HG03378 (cell line): Measurements from ENCODE around the gene LMTK2.
A peak's percentile ranks its signal among the peaks of the same experiment; 100 is the strongest.

Source experiments
- ATAC-seq: cut with Tn5 transposase; IDR thresholded peaks from one replicate; pipeline ENCODE4 v1.9.1; 2021; ENCODE audit warnings: mild to moderate bottlenecking, moderate library complexity; ENCODE audit not compliant: unreplicated experiment

Gene LMTK2

GRCh38 chr7:98135984-98136383 lies 29.3 kb downstream of the LMTK2 start:
- no peak for ATAC-seq

DNA sequence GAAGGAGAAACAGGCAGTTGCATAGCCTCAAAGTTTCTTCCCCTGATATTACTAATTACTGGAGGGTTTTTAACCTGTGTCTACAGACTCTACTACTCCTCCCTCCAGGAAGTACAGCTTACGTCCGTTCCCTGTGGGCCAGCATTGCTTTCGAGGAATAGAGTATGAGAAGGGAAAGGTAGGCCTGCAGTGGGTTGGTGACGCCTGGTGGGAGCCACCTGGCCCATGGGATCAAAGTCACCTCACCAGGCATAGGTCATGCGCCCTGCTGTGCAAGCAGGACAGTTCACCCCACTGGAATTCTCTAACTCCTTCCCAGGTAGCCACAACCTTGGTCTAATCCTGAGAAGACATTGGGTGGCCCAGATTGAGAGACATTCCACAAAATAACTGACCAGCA lies 29.8 kb downstream of the LMTK2 start:
- no peak for ATAC-seq

DNA sequence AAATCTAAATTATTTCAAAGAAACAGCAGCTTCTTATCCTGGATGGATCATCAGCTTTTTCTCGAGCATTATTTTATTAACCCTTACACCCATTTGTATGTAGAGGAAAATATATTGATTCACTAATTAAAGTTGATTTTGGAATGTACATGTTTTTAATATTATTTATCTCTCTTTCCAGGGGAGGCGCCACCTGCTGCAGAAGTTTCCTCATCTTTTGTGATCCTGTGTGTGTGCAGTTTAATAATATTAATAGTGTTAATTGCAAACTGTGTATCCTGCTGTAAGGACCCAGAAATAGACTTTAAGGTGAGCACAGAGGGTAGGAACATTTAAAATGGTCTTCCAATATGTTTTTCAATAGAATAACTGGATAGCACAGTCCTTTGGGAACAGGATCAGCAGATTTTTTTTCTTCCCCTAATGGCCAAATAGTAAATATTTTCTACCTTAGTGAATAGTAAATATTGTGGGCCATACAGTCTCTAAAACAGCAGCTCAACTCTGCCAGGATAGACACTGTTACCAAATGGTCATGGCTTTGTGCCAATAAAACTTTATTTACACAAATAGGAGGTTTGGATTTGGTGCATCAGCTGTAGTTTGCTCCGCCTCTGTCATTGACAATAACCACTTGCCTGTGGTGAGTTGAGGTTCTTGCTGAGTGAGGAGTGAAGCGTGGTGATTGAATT lies 30.6 kb downstream of the LMTK2 start:
- ATAC-seq: no peak

GRCh38 chr7:98137826-98138151 lies 31.1 kb downstream of the LMTK2 start:
- peak; percentile 85 for ATAC-seq

GRCh38 chr7:98138672-98139071 lies 32.0 kb downstream of the LMTK2 start:
- no peak for ATAC-seq

DNA sequence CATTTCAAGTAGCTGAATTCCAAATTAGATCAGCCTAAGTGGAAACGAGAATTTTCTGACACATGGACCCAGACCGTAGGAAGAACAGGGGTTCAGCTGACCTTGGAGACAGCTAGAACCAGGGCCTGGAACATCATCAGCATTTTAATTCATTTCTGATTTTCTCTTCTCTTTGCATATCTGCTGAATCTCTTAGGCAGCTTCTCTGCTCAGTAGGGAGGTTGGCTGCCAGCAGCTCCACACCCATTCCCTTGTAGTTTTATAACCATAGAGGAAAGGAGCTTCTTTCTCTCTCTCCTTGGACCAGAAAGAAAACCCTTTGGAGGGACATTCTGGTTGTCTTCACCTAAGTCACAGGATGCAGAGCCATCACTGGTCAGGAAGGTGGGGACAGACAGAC lies 36.0 kb downstream of the LMTK2 start:
- ATAC-seq: no peak

DNA sequence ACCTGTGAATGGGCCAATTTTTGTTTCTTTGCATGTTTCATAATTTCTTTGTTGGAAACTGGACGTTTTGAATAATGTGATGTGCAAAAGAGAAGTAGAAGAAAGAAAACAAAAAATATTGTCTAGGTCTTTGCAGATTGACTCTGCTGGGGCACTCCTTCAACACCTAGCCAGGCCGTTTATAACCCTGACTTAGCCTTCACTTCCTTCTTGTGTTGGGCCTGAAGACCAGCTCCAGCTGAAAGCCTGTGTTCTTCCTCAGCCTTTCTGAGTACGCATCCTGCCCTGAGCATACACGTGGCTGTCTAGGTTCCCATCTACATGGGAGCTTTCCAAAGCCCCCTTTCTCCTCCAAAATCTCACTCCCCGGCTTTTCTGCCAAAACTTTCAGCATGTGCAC lies 41.9 kb downstream of the LMTK2 start:
- no peak for ATAC-seq

DNA sequence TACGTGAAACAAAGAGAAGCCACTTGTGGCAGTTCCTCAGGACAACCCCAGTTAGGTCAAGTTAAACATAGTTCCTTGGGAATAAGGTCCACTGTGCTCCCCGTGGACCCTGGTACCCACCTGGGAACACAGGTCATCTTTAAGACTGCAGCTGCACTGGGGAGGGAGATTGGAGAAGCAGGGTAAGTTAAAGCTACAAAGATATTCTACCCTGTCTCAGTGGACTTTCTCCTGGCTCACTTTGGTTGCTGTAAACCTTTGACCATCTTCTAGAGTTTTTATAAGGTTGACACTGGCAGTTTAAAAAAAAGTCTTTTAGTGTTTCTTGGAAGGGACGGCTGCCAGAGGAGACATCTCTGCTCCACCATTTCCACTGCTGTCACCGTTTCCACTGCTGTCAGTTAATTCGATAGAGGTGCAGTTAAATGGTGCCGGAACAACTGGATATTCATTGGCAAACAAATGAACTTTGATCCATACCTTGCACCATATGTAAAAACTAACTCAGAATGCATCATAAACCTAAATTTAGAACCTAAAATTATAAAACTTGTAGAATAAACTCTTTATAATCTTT lies 42.5 kb downstream of the LMTK2 start:
- no peak for ATAC-seq

DNA sequence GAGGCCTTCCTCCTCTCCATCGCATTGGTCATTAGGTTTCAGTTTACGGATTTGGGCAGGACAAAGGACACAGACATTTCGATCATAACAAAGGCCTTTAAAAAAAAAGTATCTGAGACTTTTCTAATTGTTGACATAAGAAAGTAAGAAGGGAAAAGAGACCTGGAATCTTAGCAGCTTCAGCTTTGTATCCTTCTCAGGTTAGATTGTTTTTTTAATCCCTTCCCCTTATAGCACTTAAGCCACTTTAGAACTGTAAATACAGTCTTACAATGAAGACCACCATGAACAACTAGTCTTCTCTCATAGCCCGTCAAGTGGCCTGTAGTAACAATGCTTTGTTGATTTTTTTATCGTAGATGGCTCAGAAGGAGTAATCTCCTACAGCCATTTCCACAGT lies 45.2 kb downstream of the LMTK2 start:
- ATAC-seq: no peak

DNA sequence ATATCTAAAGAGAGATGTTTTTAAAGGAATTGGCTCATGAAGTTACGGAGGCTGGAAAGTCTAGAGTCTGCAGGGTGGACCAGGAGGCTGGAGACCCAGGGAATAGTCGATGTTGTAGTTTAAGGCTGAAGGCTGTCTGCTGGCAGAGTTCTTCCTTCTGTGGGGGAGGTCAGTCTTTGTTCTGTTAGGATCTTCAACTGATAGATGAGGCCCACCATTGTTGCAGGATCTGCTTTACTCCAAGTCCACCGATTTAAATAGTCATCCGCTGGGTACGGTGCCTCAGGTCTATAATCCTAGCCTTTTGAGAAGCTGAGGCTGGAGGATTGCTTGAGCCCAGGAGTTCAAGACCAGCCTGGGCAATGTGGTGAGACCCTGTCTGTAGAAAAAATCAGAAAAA lies 50.0 kb downstream of the LMTK2 start:
- ATAC-seq: no peak

- no peak for ATAC-seq
Measured at GRCh38 chr7:98157761-98158160, 51.1 kb downstream of the LMTK2 start.

DNA sequence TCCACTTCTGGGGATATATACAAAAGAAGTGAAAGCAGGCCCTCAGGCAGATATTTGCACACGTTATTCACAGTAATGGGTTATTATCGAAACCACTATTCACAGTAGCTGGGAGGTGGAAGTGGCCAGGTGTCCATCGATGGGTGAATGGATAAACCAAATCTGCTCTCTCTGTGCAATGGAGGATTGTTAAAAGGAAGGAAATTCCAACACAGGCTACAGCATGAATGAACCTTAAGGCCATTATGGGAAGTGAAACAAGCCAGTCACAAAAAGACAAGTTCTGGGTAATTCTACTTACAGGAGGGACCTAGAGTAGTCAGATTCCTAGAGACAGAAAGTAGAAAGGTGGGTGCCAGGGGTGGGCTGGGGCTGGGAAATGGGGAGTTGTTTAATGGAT lies 56.1 kb downstream of the LMTK2 start:
- ATAC-seq: no peak

DNA sequence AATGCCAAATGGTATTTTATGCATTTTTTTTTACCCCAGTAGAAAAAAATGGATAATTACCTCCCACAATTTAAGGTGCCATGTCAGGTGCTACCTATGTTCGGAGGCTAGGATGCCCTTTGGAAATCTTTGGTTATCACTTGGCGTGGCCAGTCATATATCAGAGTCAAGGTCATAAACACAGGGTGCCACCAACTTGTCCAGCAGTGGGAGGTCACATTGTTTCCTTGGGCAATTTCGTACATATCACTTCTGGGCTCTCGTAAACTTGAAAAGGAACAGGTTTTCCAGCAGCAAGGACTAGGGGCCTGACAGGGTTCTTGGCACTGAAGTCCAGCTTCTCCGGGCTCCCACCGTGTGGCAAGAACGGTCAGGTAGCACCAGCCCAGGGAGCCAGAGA lies 56.6 kb downstream of the LMTK2 start:
- ATAC-seq: no peak

DNA sequence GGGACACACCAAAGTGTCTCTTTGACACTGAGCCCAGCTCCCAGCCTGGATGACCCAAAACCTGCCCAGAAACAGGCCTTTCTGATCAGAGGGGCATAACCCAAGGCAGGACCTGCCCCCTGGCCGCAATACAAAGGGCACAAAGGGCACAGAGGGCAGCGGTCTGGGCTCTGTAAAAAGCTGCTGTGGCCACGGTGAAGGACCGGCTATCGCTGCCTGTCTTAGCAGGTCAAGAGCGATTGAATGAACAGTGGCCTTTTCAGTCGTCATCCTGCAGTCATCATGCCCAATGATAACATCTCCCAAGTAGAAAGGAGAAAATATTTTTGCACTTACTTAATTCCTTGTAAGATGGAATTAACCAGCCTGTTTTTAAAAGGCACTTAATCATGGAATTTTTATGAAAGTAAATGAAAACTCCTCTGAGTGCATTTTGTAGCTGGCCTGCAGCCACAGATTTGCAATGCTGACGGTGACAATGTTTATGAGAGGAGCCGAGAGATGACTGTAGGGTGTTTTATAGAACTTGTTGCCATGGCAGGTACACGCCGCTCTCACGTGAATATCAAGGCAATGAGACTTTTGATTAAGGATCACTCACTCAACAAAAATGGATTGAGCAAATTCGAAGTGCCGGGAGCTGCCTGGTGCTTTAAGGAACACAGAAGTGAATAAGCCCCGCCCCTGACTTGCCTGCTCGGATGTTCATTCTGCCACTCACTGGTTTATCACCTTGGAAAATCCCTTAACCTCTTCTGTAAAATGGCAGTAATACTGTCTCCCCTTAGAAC lies 57.2 kb downstream of the LMTK2 start:
- no peak for ATAC-seq

- ATAC-seq: peak; percentile 55
Measured at GRCh38 chr7:98165827-98166667, 59.4 kb downstream of the LMTK2 start.

GRCh38 chr7:98166668-98166970 lies 60.0 kb downstream of the LMTK2 start:
- no peak for ATAC-seq

DNA sequence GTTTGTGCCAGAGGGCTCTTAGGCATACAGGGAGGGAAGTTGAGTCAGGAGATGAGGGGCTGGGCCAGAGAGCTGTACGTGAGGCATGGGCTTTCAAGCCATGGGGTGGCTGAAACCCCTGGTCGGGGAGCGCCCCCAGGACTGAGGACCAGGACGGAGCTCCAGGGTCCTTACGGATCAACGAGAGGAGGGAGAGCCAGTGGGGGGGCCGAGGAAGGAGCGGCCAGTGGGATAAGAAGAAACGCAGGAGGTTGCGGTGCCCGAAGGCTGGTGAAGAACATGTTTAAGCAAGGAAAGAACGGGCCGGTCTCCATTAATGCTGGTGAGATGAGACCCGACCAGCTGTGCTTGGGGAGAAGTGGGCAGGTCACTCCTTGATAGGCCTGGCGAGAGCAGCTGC lies 61.0 kb downstream of the LMTK2 start:
- ATAC-seq: no peak

DNA sequence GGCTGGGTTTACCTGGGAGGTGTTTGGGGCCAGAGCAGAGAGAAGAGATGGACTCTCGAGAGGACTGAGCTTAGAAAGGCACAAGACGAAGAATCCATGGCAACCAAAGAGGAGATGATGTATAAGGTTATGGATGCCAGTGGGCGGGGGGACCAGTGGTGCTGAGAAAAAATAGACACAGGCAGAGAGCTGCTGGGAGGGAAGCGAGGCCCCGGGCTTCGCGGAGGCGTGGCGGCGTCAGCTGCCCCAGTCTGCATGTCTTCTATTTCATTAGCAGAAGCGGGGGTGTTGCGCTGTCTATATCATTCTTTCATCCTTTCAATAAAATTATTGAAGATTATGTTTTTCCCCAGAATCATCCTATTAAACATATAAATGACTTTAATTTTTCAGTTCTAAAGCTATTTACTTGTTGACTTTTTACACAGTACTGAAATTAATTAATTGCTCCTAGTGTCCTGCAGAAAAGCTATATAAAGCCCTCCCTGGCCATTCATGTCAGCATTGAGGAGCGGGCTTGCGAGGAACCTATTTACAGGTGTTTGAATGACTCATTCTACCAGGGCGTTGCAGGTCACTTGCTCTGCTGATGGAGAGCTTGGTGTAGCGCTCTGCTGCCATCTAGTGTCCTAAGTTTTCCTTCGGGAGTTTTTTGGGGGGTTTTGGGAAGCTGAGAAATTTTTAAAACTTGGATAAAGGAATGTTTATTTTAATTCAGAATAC lies 61.7 kb downstream of the LMTK2 start:
- ATAC-seq: no peak

DNA sequence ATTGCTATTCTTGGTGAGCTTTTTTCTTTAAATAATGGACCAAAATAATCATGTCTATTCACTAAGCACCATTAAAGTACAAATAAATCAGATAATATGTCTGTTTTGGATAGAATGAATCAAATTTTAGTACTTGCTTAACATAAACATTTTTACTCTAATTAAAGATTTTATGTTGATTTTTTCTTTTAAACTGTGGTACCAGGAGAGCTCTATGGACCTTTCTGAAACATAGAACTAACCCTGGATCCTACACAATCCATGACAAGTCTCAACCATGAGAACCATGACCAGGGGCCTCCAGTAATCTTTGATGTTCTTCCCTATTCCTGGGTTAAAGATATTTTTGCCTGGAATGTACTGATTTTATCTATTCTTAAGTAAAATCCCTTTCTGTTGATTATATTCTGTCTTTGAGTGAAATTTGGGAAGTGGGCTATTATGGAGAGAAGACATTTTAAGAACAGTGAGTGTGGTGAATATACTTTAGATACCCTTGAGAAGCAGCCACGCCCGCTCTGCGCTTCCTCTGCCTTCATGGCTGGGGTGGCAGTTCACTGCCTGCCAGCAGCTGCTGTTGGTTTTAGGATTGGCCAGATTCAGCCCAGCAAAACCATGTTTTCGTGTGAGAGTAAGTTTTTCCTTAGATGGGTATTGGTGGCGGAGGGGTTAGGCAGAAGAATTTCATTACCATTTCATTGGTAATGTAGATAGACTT lies 62.4 kb downstream of the LMTK2 start:
- ATAC-seq: no peak

DNA sequence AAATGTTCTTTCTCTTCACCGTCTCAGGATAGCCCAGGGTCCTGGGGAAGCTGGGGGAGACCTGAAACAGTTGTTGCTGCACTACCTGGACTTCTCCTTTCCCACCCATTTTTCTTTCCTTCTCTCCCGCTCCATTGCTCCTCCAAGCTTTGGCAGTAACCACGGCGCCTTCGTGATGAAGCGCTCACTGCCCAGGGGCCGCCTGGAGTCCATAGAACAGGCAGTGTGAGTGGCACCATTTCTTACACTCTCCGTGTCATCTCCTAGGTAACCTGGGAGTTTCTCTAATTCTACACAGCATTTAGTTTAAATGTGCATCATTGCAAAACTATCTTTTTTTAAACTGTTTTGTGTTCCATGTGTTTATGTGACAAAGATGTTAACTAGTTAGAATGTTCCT lies 64.3 kb downstream of the LMTK2 start:
- no peak for ATAC-seq
